ENCODE results near the gene CHERP.

CHERP gene

GRCh38 chr19:16569609-16570320 is 27.5 kb upstream of the CHERP start:
- no peak overlapping the region for H3K4me3 ChIP-seq (ENCODE audit: low read depth, low read length)
- TF ChIP-seq CTCF (IDR thresholded peaks at IDR 0.05; ENCODE audit: low read depth, low read length) = no peak

DNA sequence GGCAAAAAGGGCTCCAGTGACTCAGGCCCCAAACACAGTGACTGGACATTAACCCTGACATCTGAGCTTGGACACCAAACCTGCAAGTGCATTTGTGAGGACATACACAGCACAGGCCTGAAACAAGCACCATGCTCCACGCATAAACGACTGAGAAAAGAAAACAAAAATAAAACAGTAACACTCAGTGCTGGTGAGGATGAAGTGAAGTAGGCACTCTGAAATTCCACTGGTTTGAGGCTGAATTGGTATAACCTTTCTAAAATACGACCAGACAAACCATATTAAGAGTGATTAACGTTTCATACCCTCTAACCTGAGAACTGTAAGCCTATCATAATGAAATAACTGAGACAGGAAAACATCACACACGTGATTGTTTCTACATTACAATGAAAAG is 24.5 kb upstream of the CHERP start:
- no peak overlapping the region for H3K4me3 ChIP-seq (ENCODE audit: low read depth, low read length)
- TF ChIP-seq CTCF (IDR thresholded peaks at IDR 0.05; ENCODE audit: low read depth, low read length) = no peak

DNA sequence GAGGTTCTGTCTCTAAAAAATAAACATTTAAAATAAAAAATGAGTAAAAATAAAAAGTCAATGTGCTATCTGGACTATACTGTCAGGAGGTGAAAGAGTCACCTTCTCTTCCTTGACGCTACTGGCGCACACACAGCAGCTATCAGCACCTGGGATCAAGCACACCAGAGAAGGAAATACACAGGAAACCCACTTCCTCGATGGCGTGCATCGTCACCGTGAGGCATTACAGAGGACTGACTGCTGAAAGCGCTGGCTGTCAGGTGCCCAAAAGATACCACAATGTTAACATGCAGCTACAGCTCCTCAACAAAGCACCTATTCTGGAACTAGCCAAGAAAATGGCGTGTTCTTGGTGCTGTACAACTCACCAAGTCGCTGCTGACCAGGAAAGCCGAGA is 23.9 kb upstream of the CHERP start:
- no peak overlapping the region for H3K4me3 ChIP-seq (ENCODE audit: low read depth, low read length)
- no peak for TF ChIP-seq CTCF (IDR thresholded peaks at IDR 0.05; ENCODE audit: low read depth, low read length)

- no peak overlapping the region for H3K4me3 ChIP-seq (ENCODE audit: low read depth, low read length)
- TF ChIP-seq CTCF (IDR thresholded peaks at IDR 0.05; ENCODE audit: low read depth, low read length) = no peak
Observed at GRCh38 chr19:16564842-16565241, 22.6 kb upstream of the CHERP start.

- no peak for TF ChIP-seq CTCF (IDR thresholded peaks at IDR 0.05; ENCODE audit: low read depth, low read length)
- H3K4me3 ChIP-seq (ENCODE audit: low read depth, low read length) = no peak overlapping the region
Observed at GRCh38 chr19:16562608-16563025, 20.4 kb upstream of the CHERP start.

DNA sequence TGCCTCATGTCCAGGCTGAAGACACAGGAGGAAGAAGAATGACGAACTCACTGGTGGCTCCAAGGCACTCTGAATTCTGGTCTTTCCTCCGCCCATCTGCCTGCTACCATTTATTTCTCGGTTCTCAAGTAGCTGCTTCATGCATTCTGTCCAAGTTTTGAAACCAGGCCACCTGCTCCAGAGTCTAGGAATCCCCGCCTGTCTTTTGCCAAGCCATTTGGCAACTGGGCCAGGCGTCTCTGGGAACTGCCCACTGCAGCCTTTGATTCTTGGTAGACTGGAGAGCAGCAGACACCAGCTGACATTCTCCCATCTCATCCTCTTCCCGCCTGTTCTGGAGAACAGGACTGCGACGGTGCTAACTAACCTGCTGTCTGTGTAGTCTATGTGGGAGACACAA is 19.1 kb upstream of the CHERP start:
- H3K4me3 ChIP-seq (ENCODE audit: low read depth, low read length) = no peak overlapping the region
- TF ChIP-seq CTCF (IDR thresholded peaks at IDR 0.05; ENCODE audit: low read depth, low read length) = no peak

DNA sequence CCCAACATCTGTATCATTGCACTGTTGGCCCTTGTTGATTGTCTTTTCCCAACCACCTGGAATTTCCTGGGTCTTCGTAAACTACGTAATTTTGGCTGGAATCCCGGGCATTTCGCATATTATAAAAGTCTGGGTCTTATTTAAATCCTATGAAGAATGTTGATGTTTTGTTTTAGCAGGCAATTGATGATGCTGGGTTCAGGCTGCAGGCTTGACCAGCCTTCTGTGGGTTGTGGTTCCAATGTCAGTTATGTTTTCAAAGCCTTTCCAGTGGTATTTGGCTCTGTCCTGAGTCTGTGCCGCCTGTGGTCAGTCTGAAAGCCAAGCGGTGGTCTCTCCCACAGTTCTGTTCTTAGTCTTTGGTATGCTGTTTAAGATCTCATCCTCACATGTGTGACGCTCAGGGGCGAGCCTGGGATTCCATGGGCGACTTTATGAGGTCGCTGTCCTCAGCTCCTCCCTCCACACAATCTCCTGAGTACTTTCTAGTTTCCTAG is 17.6 kb upstream of the CHERP start:
- no peak for TF ChIP-seq CTCF (IDR thresholded peaks at IDR 0.05; ENCODE audit: low read depth, low read length)
- H3K4me3 ChIP-seq (ENCODE audit: low read depth, low read length) = no peak overlapping the region
